Naive thymus-derived CD4-positive, alpha-beta T cell (primary cell): ENCODE data around the gene TBC1D3E. TPM values are rescaled to one million over a fixed set of nuclear protein-coding genes. Genes with fewer than 3 reads are reported as not detected.

ENCODE experiments used
- polyA plus RNA-seq, 2 donors: library from polyadenylated mRNA; unstranded; fragments of 300-500 nt; fragmentation: Illumina TruSeq; gene quantifications; one replicate each; pipeline ENCODE4 v1.2.3, GENCODE V29; 2021
- total RNA-seq, 6 experiments: library from RNA in 5 of 6; stranded (reverse) in 5 of 6; gene quantifications; 1 replicate in 5 of 6; 2 replicates in 1 of 6; pipeline ENCODE4 v1.2.3 and lab custom pipeline; 2021 to 2026

Gene TBC1D3E
- total and polyA plus RNA-seq, 7 experiments from 2014 or later, result 0.32 TPM; not detected in 6

Other genes starting within 250 kb of the TBC1D3E start
- gene TBC1D3K, start 203.5 kb upstream of the TBC1D3E start, total RNA-seq, result not detected
- gene TBC1D3K, start 203.5 kb upstream of the TBC1D3E start, polyA plus RNA-seq, result not detected
- 10 to 100 TPM in 4 of 5 experiments, 1 to 10 TPM in 1; 1.1 to 39.1 (median 24.6) TPM for gene TBC1D3L, start 138.9 kb upstream of the TBC1D3E start, total RNA-seq
- gene TBC1D3L, start 138.9 kb upstream of the TBC1D3E start, polyA plus RNA-seq, result 1 to 10 TPM in 1 of 2 donors, under 1 TPM in 1; 0.30 to 2.0 TPM
- 1 to 10 TPM in 4 of 5 experiments, not detected in 1; 1.2 to 2.0 (median 1.5) TPM for gene TBC1D3D, start 124.0 kb upstream of the TBC1D3E start, total RNA-seq
- gene TBC1D3D, start 124.0 kb upstream of the TBC1D3E start, polyA plus RNA-seq, result not detected
- gene TBC1D3C, start 59.3 kb upstream of the TBC1D3E start, total RNA-seq, result not detected
- gene TBC1D3C, start 59.3 kb upstream of the TBC1D3E start, polyA plus RNA-seq, result not detected
- 10 to 100 TPM in 1 of 5 experiments, not detected in 4; 11.0 TPM for gene TBC1D3, start 64.6 kb downstream of the TBC1D3E start, total RNA-seq
- gene TBC1D3, start 64.6 kb downstream of the TBC1D3E start, polyA plus RNA-seq, result not detected
- 10 to 100 TPM; 15.7 to 28.6 (median 22.7) TPM for gene MRPL45, start 169.2 kb downstream of the TBC1D3E start, total RNA-seq
- 10 to 100 TPM; 31.2 to 41.6 TPM for gene MRPL45, start 169.2 kb downstream of the TBC1D3E start, polyA plus RNA-seq
- under 1 TPM in 3 of 5 experiments, not detected in 2; 0.11 to 0.35 (median 0.17) TPM for gene GPR179, start 216.0 kb downstream of the TBC1D3E start, total RNA-seq
- gene GPR179, start 216.0 kb downstream of the TBC1D3E start, polyA plus RNA-seq, result not detected
- 10 to 100 TPM; 17.0 to 23.3 (median 21.5) TPM for gene SOCS7, start 223.9 kb downstream of the TBC1D3E start, total RNA-seq
- under 1 TPM; 0.57 to 0.81 TPM for gene SOCS7, start 223.9 kb downstream of the TBC1D3E start, polyA plus RNA-seq